Measurements from ENCODE around the gene PARD3. TPM values are rescaled to one million over a fixed set of nuclear protein-coding genes. Genes with fewer than 3 reads are reported as not detected.

Gene PARD3
- total RNA-seq, 1 experiment from 2014 or later = 46.3 TPM

DNA sequence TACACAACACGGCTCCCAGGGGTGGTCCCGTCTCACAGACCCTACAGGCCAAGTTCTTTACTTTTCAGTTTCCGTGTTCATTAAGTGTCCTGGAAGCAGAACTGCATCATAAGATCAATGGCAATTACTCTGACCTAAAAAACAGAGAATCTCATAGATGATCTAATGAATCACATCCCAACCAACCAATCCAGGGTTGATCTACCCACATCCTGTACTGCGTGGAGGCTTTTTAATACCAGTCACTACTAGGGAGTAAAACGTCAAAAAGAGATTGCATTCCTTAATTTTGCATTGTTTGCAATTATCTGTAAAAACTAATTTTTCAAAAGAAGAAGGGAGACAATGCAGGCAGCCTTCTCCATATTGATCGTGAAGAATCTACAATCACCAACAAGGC is 72.6 kb downstream of the PARD3 start:
- TF ChIP-seq, protein P1, sequence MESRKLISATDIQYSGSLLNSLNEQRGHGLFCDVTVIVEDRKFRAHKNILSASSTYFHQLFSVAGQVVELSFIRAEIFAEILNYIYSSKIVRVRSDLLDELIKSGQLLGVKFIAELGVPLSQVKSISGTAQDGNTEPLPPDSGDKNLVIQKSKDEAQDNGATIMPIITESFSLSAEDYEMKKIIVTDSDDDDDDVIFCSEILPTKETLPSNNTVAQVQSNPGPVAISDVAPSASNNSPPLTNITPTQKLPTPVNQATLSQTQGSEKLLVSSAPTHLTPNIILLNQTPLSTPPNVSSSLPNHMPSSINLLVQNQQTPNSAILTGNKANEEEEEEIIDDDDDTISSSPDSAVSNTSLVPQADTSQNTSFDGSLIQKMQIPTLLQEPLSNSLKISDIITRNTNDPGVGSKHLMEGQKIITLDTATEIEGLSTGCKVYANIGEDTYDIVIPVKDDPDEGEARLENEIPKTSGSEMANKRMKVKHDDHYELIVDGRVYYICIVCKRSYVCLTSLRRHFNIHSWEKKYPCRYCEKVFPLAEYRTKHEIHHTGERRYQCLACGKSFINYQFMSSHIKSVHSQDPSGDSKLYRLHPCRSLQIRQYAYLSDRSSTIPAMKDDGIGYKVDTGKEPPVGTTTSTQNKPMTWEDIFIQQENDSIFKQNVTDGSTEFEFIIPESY (IDR thresholded peaks at IDR 0.05; ENCODE audit: extremely low read depth, insufficient replicate concordance, low read length) = no peak
- TF ChIP-seq ATF3 (IDR thresholded peaks at IDR 0.05) = no peak
- TF ChIP-seq ELF1 (IDR thresholded peaks at IDR 0.05; ENCODE audit: borderline replicate concordance, low read depth) = no peak
- no peak for TF ChIP-seq RAD21 (IDR thresholded peaks at IDR 0.05; ENCODE audit: low read depth)
- no peak for TF ChIP-seq POLR2A (IDR thresholded peaks at IDR 0.05; ENCODE audit: borderline replicate concordance, extremely low read depth, insufficient read depth, insufficient read length)
- no peak for TF ChIP-seq POLR2AphosphoS5 (IDR thresholded peaks at IDR 0.05; ENCODE audit: low read depth, low read length)
- no peak for TF ChIP-seq CEBPB (IDR thresholded peaks at IDR 0.05; ENCODE audit: low read depth)
- TF ChIP-seq ZFX (IDR thresholded peaks at IDR 0.05) = no peak
- no peak for TF ChIP-seq REST (IDR thresholded peaks at IDR 0.05; ENCODE audit: low read depth)
- TF ChIP-seq EGR1 (IDR thresholded peaks at IDR 0.05; ENCODE audit: low read depth) = no peak
- no peak for TF ChIP-seq ZNF274 (IDR thresholded peaks at IDR 0.05; ENCODE audit: low read depth, low read length)
- TF ChIP-seq, protein P2, sequence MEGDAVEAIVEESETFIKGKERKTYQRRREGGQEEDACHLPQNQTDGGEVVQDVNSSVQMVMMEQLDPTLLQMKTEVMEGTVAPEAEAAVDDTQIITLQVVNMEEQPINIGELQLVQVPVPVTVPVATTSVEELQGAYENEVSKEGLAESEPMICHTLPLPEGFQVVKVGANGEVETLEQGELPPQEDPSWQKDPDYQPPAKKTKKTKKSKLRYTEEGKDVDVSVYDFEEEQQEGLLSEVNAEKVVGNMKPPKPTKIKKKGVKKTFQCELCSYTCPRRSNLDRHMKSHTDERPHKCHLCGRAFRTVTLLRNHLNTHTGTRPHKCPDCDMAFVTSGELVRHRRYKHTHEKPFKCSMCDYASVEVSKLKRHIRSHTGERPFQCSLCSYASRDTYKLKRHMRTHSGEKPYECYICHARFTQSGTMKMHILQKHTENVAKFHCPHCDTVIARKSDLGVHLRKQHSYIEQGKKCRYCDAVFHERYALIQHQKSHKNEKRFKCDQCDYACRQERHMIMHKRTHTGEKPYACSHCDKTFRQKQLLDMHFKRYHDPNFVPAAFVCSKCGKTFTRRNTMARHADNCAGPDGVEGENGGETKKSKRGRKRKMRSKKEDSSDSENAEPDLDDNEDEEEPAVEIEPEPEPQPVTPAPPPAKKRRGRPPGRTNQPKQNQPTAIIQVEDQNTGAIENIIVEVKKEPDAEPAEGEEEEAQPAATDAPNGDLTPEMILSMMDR (IDR thresholded peaks at IDR 0.05 in 2 of 3, conservative IDR thresholded peaks at IDR 0.05 in 1 of 3; ENCODE audit: borderline replicate concordance in 1 of 3, insufficient read depth in 1 of 3, low read depth in 2 of 3, low read length in 2 of 3) = no peak
- TF ChIP-seq EZH2 (IDR thresholded peaks at IDR 0.05) = no peak
- TF ChIP-seq SRF (IDR thresholded peaks at IDR 0.05; ENCODE audit: low read depth) = no peak
- TF ChIP-seq JUND (IDR thresholded peaks at IDR 0.05) = no peak
- TF ChIP-seq TCF7L2 (IDR thresholded peaks at IDR 0.05; ENCODE audit: borderline replicate concordance, extremely low read depth, insufficient read depth, insufficient read length) = no peak
- no peak for TF ChIP-seq YY1 (IDR thresholded peaks at IDR 0.05; ENCODE audit: extremely low read depth, insufficient replicate concordance, low read depth, low read length)
- no peak for TF ChIP-seq MAX (IDR thresholded peaks at IDR 0.05)
- H3K36me3 ChIP-seq (ENCODE audit: control insufficient read depth in 1 of 2, insufficient read depth in 2 of 2, low read length in 2 of 2) = no peaks in the 10 kb centered on the region
- no peak overlapping the region for H3K27ac ChIP-seq (ENCODE audit: low read depth, low read length)
- no TSS peak for BruUV-seq (replicated peaks)
- H3K9ac ChIP-seq (ENCODE audit: low read length) = no peak overlapping the region
- H3K9me3 ChIP-seq (ENCODE audit: control insufficient read depth in 1 of 2, insufficient read depth in 1 of 2, low read depth in 1 of 2, low read length in 2 of 2) = no peaks in the 10 kb centered on the region
- ChIA-PET CTCF (interaction anchor here (1.2 kb wide), 1 partner anchor 10 kb away, joined by 3 read pairs; no protein-coding TSS in a partner anchor), POLR2A (no interaction called here), RAD21 (ENCODE audit: low non-redundant PET in 1 of 2, low total read pairs in 2 of 2, uncharacterized antibody in 2 of 2, unreplicated experiment in 2 of 2) (no interaction called here)
- H3K9me2 ChIP-seq (ENCODE audit: insufficient read depth) = no peaks in the 10 kb centered on the region
- DNase-seq (ENCODE audit: low read depth, low spot score) (no peak), ATAC-seq (no peak)
- intact Hi-C loops (cut with micrococcal nuclease) = no loop called here
- peaks cover 35 to 36% of the 10 kb centered on the region in 2 experiments for H3K4me1 ChIP-seq (ENCODE audit: control insufficient read depth in 1 of 2, insufficient read depth in 2 of 2, low read length in 2 of 2)
- H2AFZ ChIP-seq (ENCODE audit: low read depth, low read length, poor library complexity, severe bottlenecking) = no peak overlapping the region
- H3K4me2 ChIP-seq (ENCODE audit: low read length) = no peak overlapping the region
- peaks cover 79% of the 10 kb centered on the region for H3K79me2 ChIP-seq (ENCODE audit: insufficient read depth, low read length)
- H3K27me3 ChIP-seq (ENCODE audit: insufficient read depth, low read length) = no peaks in the 10 kb centered on the region
- H4K20me1 ChIP-seq (ENCODE audit: insufficient read depth) = peaks cover 4% of the 10 kb centered on the region; the same call in 1 of the 2 replicates
- H3K4me3 ChIP-seq (replicated peaks in 1 of 2; ENCODE audit: low read depth in 1 of 2, low read length in 2 of 2) = no peak overlapping the region

Measured in HCT116 (cell line).